Kidney (tissue), 14 donors: ENCODE data around the gene PRDM1. TPM values are rescaled to one million over a fixed set of nuclear protein-coding genes. Genes with fewer than 3 reads are reported as not detected.

Experiments used
- DNase-seq, 5 donors: peaks; one replicate each; pipeline ENCODE4 v3.0.0-alpha.2; 2013 to 2020
- FAIRE-seq: peaks from 2 replicates; lab custom pipeline; 2012; peaks lifted over from hg19 to GRCh38; lab: Jason Lieb, UNC
- H3K27ac ChIP-seq, 2 donors: one replicate each; pipeline ENCODE4 v1.7.0; 2013; ENCODE audit warnings: low read depth in 2 of 2, low read length in 2 of 2, inconsistent platforms in 1 of 2
- H3K27me3 ChIP-seq: one replicate; pipeline ENCODE4 v1.7.1; 2013; ENCODE audit warnings: low read length, inconsistent platforms; ENCODE audit not compliant: control insufficient read depth, insufficient read depth
- H3K36me3 ChIP-seq, 3 donors: one replicate each; pipeline versions ENCODE4 v1.7.0 to v1.7.1; 2013; ENCODE audit warnings: low read length in 3 of 3, control low read depth in 1 of 3, inconsistent platforms in 1 of 3; ENCODE audit not compliant: insufficient read depth in 3 of 3, control insufficient read depth in 2 of 3
- H3K4me1 ChIP-seq, 3 donors: one replicate each; pipeline versions ENCODE4 v1.7.0 to v1.7.1; 2013; ENCODE audit warnings: low read length in 3 of 3, inconsistent platforms in 1 of 3, low read depth in 1 of 3; ENCODE audit not compliant: control insufficient read depth in 2 of 3, insufficient read depth in 2 of 3
- H3K4me3 ChIP-seq, 3 donors: one replicate each; pipeline versions ENCODE4 v1.7.0 to v1.8.1; 2013; ENCODE audit warnings: low read length in 3 of 3, control low read depth in 1 of 3, inconsistent platforms in 1 of 3
- H3K9ac ChIP-seq, 3 donors: one replicate each; pipeline versions ENCODE4 v1.7.0 to v1.7.1; 2013; ENCODE audit warnings: low read length in 3 of 3, control low read depth in 1 of 3, inconsistent platforms in 1 of 3
- H3K9me3 ChIP-seq, 3 donors: one replicate each; pipeline versions ENCODE4 v1.7.0 to v1.7.1; 2013; ENCODE audit warnings: low read length in 3 of 3, control low read depth in 1 of 3, inconsistent platforms in 1 of 3; ENCODE audit not compliant: control insufficient read depth in 2 of 3, insufficient read depth in 1 of 3
- CTCF ChIP-seq: IDR thresholded peaks from 3 replicates; pipeline ENCODE4 v1.5.1; 2012; ENCODE audit warnings: mild to moderate bottlenecking, moderate library complexity, borderline replicate concordance; ENCODE audit not compliant: insufficient read depth; ENCODE audit errors: extremely low read depth
- intact Hi-C: fragments of 100-400 bp; cut with DNase I; formaldehyde crosslinking; loops from one replicate; pipeline ENCODE4 v1.11.1; 2022
- polyA plus RNA-seq: library from polyadenylated mRNA; stranded (reverse); fragments of 350-450 nt; fragmentation: Illumina TruSeq; extraction: RNeasy Lipid Tissue Mini Kit (QIAGEN cat#74804); gene quantifications from one replicate; pipeline ENCODE4 v1.2.3, GENCODE V29; 2014; ENCODE audit warnings: low read depth, low replicate concordance; ENCODE audit not compliant: insufficient read depth
- total RNA-seq: library from RNA; stranded (reverse); fragmentation: NEBNext Ultra II Directional; extraction: Animal tissue kit (Norgen Biotek cat#: 25700); gene quantifications from one replicate; pipeline ENCODE4 v1.2.1, GENCODE V29; 2021
- donor health status: control.
- donor health status: control.
- donor health status: control.
- donor health status: control.
- donor health status: control.
- donor health status: DM: yes; HTN: yes; CAD: no.
- donor health status: Normal renal cell carcinoma (clear cell type).

The PRDM1 gene
- total and polyA plus RNA-seq, 2 donors from 2014 or later, result 0.86 to 23.0 TPM

- H3K4me3 ChIP-seq, result no peak overlapping the region
- no peaks in the 10 kb centered on the region for H3K36me3 ChIP-seq
- H3K9me3 ChIP-seq, result no peaks in the 10 kb centered on the region
- no peak overlapping the region for H3K9ac ChIP-seq
- H3K27me3 ChIP-seq, result no peaks in the 10 kb centered on the region
- no peak for DNase-seq
- no peaks in the 10 kb centered on the region for H3K4me1 ChIP-seq
- no peak for TF ChIP-seq CTCF
- no peak overlapping the region for H3K27ac ChIP-seq
- intact Hi-C loops, result no loop called here
- FAIRE-seq, result no peak
Measured at GRCh38 chr6:106124437-106125430, 38.6 kb downstream of the PRDM1 start.

- no peaks in the 10 kb centered on the region for H3K9me3 ChIP-seq
- TF ChIP-seq CTCF, result no peak
- DNase-seq (no peak), FAIRE-seq (no peak)
- intact Hi-C loops, result no loop called here
- no peaks in the 10 kb centered on the region for H3K27me3 ChIP-seq
- H3K4me1 ChIP-seq, result no peaks in the 10 kb centered on the region
- no peak overlapping the region for H3K9ac ChIP-seq
- H3K4me3 ChIP-seq, result no peak overlapping the region
- H3K27ac ChIP-seq, result no peak overlapping the region
- H3K36me3 ChIP-seq, result no peaks in the 10 kb centered on the region
Measured at GRCh38 chr6:106125925-106126435, 39.8 kb downstream of the PRDM1 start.

GRCh38 chr6:106126482-106126881, 40.3 kb downstream of the PRDM1 start:
- intact Hi-C loops, result no loop called here
- H3K4me3 ChIP-seq, result no peak overlapping the region

More at GRCh38 chr6:106126482-106126881, 40.3 kb downstream of the PRDM1 start:
- Histone ChIP-seq H3K4me1 (no peaks in the 10 kb centered on the region), H3K36me3 (no peaks in the 10 kb centered on the region), H3K9ac (no peak overlapping the region), H3K27me3 (no peaks in the 10 kb centered on the region), H3K27ac (no peak overlapping the region), H3K9me3 (no peaks in the 10 kb centered on the region)
- TF ChIP-seq CTCF, result no peak
- DNase-seq (no peak), FAIRE-seq (no peak)
